ENCODE data around the gene SIRT6. TPM values are rescaled to one million over a fixed set of nuclear protein-coding genes. Genes with fewer than 3 reads are reported as not detected.

The SIRT6 gene
- total and polyA plus RNA-seq, 10 of the 15 experiments (the other 5 are each of a cell fraction or from before 2014, with no cell fraction given) = 1.3 to 49.6 (median 24.2) TPM

DNA sequence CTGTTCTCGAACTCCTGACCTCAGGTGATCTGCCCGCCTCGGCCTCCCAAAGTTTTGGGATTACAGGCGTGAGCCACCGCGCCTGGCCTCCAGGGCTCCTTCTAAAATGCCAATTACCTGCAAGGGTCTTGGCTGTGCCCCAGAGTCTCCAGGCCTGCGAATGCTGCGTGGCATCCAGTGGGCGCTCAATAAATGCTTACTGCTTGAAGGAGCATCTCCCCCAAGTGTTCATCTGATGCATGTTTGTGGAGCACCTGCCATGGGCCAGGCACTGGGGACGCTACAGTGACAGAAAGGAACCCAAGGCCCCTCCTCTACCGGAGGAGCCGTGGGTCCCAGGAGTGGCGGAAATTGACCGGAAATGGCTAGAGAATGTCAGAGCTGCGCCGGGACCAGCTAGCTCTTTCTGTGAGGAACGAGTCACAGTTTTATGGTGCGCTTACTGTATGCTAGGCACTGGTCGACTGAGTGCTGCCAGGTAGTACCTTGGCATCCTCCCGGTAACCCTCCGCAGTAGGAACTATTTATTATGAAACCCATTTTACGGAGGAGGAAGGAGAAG, 14.3 kb upstream of the SIRT6 start:
- H3K9ac ChIP-seq (ENCODE audit: control insufficient read depth, insufficient read depth, low read length) = no peak overlapping the region
- 67% methylated on average over 22 of the region's 22 CpGs for WGBS (ENCODE audit: insufficient coverage, insufficient replicate concordance, low lambda C conversion rate, missing lambda C conversion rate)
- DNase-seq (ENCODE audit: low read depth, low spot score) = no peak
- in situ Hi-C loops (cut with MboI) (no loop called here), intact Hi-C loops (cut with micrococcal nuclease; ENCODE audit: unreplicated experiment) (no loop called here)
- H3K4me2 ChIP-seq (ENCODE audit: control insufficient read depth, insufficient read depth) = no peak overlapping the region
- no peak overlapping the region for H3K27ac ChIP-seq (ENCODE audit: control insufficient read depth, insufficient read depth)
- POLR2A ChIA-PET = no interaction called here
- no peak for FAIRE-seq
- BruUV-seq (replicated peaks) = no TSS peak
- no peaks in the 10 kb centered on the region for H3K4me1 ChIP-seq (ENCODE audit: control insufficient read depth, insufficient read depth, low read length)
- no peak overlapping the region for H3K4me3 ChIP-seq
- no peak overlapping the region for H2AFZ ChIP-seq (ENCODE audit: control insufficient read depth, low read depth, low read length)
- H3K27me3 ChIP-seq (replicated peaks in 1 of 2; ENCODE audit: control insufficient read depth in 2 of 2, insufficient read depth in 2 of 2, low read length in 1 of 2) = no peaks in the 10 kb centered on the region; a peak in 1 of 4 replicates
- SMC1A ChIA-PET (ENCODE audit: uncharacterized antibody, unreplicated experiment) = no interaction called here
- no peaks in the 10 kb centered on the region for H3K36me3 ChIP-seq (ENCODE audit: control insufficient read depth in 2 of 2, insufficient read depth in 2 of 2, low read length in 1 of 2)
- H3K9me3 ChIP-seq (replicated peaks; ENCODE audit: control insufficient read depth, insufficient read depth, low read length) = no peaks in the 10 kb centered on the region; the same call in 2 of the 3 replicates
- no peaks in the 10 kb centered on the region for H4K20me1 ChIP-seq (ENCODE audit: control insufficient read depth, insufficient read depth)
- ATAC-seq = no peak
- RAD21 ChIA-PET (ENCODE audit: unreplicated experiment) = no interaction called here
- no peaks in the 10 kb centered on the region for H3K79me2 ChIP-seq (ENCODE audit: control insufficient read depth, insufficient read depth, low read length)
- CTCF ChIA-PET = interaction anchor here (0.5 kb wide), 1 partner anchor 41 kb away, joined by 3 read pairs; no protein-coding TSS in a partner anchor
- no peak for TF ChIP-seq RFX5 (IDR thresholded peaks at IDR 0.05; ENCODE audit: low read depth, low read length)
- TF ChIP-seq RAD51 (IDR thresholded peaks at IDR 0.05) = no peak
- TF ChIP-seq PAX8 (IDR thresholded peaks at IDR 0.05) = no peak
- TF ChIP-seq HDGF (IDR thresholded peaks at IDR 0.05) = no peak
- TF ChIP-seq, protein P1, sequence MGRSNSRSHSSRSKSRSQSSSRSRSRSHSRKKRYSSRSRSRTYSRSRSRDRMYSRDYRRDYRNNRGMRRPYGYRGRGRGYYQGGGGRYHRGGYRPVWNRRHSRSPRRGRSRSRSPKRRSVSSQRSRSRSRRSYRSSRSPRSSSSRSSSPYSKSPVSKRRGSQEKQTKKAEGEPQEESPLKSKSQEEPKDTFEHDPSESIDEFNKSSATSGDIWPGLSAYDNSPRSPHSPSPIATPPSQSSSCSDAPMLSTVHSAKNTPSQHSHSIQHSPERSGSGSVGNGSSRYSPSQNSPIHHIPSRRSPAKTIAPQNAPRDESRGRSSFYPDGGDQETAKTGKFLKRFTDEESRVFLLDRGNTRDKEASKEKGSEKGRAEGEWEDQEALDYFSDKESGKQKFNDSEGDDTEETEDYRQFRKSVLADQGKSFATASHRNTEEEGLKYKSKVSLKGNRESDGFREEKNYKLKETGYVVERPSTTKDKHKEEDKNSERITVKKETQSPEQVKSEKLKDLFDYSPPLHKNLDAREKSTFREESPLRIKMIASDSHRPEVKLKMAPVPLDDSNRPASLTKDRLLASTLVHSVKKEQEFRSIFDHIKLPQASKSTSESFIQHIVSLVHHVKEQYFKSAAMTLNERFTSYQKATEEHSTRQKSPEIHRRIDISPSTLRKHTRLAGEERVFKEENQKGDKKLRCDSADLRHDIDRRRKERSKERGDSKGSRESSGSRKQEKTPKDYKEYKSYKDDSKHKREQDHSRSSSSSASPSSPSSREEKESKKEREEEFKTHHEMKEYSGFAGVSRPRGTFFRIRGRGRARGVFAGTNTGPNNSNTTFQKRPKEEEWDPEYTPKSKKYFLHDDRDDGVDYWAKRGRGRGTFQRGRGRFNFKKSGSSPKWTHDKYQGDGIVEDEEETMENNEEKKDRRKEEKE (IDR thresholded peaks at IDR 0.05) = no peak
- no peak for TF ChIP-seq TAF1 (IDR thresholded peaks at IDR 0.05; ENCODE audit: borderline replicate concordance, low read depth, low read length)
- no peak for TF ChIP-seq SUZ12 (IDR thresholded peaks at IDR 0.05; ENCODE audit: unreplicated experiment)
- TF ChIP-seq, protein P2, sequence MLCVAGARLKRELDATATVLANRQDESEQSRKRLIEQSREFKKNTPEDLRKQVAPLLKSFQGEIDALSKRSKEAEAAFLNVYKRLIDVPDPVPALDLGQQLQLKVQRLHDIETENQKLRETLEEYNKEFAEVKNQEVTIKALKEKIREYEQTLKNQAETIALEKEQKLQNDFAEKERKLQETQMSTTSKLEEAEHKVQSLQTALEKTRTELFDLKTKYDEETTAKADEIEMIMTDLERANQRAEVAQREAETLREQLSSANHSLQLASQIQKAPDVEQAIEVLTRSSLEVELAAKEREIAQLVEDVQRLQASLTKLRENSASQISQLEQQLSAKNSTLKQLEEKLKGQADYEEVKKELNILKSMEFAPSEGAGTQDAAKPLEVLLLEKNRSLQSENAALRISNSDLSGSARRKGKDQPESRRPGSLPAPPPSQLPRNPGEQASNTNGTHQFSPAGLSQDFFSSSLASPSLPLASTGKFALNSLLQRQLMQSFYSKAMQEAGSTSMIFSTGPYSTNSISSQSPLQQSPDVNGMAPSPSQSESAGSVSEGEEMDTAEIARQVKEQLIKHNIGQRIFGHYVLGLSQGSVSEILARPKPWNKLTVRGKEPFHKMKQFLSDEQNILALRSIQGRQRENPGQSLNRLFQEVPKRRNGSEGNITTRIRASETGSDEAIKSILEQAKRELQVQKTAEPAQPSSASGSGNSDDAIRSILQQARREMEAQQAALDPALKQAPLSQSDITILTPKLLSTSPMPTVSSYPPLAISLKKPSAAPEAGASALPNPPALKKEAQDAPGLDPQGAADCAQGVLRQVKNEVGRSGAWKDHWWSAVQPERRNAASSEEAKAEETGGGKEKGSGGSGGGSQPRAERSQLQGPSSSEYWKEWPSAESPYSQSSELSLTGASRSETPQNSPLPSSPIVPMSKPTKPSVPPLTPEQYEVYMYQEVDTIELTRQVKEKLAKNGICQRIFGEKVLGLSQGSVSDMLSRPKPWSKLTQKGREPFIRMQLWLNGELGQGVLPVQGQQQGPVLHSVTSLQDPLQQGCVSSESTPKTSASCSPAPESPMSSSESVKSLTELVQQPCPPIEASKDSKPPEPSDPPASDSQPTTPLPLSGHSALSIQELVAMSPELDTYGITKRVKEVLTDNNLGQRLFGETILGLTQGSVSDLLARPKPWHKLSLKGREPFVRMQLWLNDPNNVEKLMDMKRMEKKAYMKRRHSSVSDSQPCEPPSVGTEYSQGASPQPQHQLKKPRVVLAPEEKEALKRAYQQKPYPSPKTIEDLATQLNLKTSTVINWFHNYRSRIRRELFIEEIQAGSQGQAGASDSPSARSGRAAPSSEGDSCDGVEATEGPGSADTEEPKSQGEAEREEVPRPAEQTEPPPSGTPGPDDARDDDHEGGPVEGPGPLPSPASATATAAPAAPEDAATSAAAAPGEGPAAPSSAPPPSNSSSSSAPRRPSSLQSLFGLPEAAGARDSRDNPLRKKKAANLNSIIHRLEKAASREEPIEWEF (IDR thresholded peaks at IDR 0.05; ENCODE audit: insufficient replicate concordance, low read depth, low read length) = no peak
- no peak for TF ChIP-seq NFYA (IDR thresholded peaks at IDR 0.05; ENCODE audit: borderline replicate concordance, low read depth, low read length)
- TF ChIP-seq ZNF207 (IDR thresholded peaks at IDR 0.05; ENCODE audit: borderline replicate concordance) = no peak
- no peak for TF ChIP-seq NR2C1 (IDR thresholded peaks at IDR 0.05)
- TF ChIP-seq ZNF24 (IDR thresholded peaks at IDR 0.05) = no peak
- TF ChIP-seq NBN (IDR thresholded peaks at IDR 0.05) = no peak
- TF ChIP-seq ZBED1 (IDR thresholded peaks at IDR 0.05; ENCODE audit: borderline replicate concordance) = no peak
- no peak for TF ChIP-seq TBL1XR1 (IDR thresholded peaks at IDR 0.05; ENCODE audit: low read depth, low read length)
